ENCODE results near the gene CCDC60. TPM values are rescaled to one million over a fixed set of nuclear protein-coding genes. Genes with fewer than 3 reads are reported as not detected.

The CCDC60 gene
- total RNA-seq, 1 donor from 2014 or later = 3.8 TPM

- Mint-ChIP-seq H3K4me1 (ENCODE audit: low read depth, unreplicated experiment) (peaks cover 25% of the 10 kb centered on the region), H3K4me3 (ENCODE audit: unreplicated experiment) (no peak overlapping the region), H3K27me3 (ENCODE audit: unreplicated experiment) (no peaks in the 10 kb centered on the region), H3K9me3 (ENCODE audit: unreplicated experiment) (no peaks in the 10 kb centered on the region), H3K36me3 (ENCODE audit: unreplicated experiment) (no peaks in the 10 kb centered on the region), H3K27ac (ENCODE audit: unreplicated experiment) (peak overlapping the region; percentile 7)
- no peak for DNase-seq
- no peak for TF ChIP-seq CTCF (IDR thresholded peaks at IDR 0.05; ENCODE audit: partially characterized antibody, unreplicated experiment)
Measured at GRCh38 chr12:119296535-119296934, 38.0 kb upstream of the CCDC60 start.

- TF ChIP-seq CTCF (IDR thresholded peaks at IDR 0.05; ENCODE audit: partially characterized antibody, unreplicated experiment) = no peak
- no peak for DNase-seq
- Mint-ChIP-seq H3K27ac (ENCODE audit: unreplicated experiment) (no peak overlapping the region), H3K4me3 (ENCODE audit: unreplicated experiment) (no peak overlapping the region), H3K4me1 (ENCODE audit: low read depth, unreplicated experiment) (peaks cover 36% of the 10 kb centered on the region), H3K27me3 (ENCODE audit: unreplicated experiment) (peaks cover 8% of the 10 kb centered on the region), H3K36me3 (ENCODE audit: unreplicated experiment) (no peaks in the 10 kb centered on the region), H3K9me3 (ENCODE audit: unreplicated experiment) (peaks cover 14% of the 10 kb centered on the region)
Measured at GRCh38 chr12:119299130-119299529, 35.4 kb upstream of the CCDC60 start.

GRCh38 chr12:119301379-119301778, 33.1 kb upstream of the CCDC60 start:
- TF ChIP-seq CTCF (IDR thresholded peaks at IDR 0.05; ENCODE audit: partially characterized antibody, unreplicated experiment) = no peak
- peaks cover 8% of the 10 kb centered on the region for H3K27me3 Mint-ChIP-seq (ENCODE audit: unreplicated experiment)
- H3K9me3 Mint-ChIP-seq (ENCODE audit: unreplicated experiment) = peaks cover 14% of the 10 kb centered on the region
- H3K36me3 Mint-ChIP-seq (ENCODE audit: unreplicated experiment) = no peaks in the 10 kb centered on the region
- peaks cover 29% of the 10 kb centered on the region for H3K4me1 Mint-ChIP-seq (ENCODE audit: low read depth, unreplicated experiment)
- H3K4me3 Mint-ChIP-seq (ENCODE audit: unreplicated experiment) = no peak overlapping the region
- H3K27ac Mint-ChIP-seq (ENCODE audit: unreplicated experiment) = peak overlapping the region; percentile 94
- DNase-seq = no peak

GRCh38 chr12:119302451-119303080, 32.0 kb upstream of the CCDC60 start:
- Mint-ChIP-seq H3K36me3 (ENCODE audit: unreplicated experiment) (no peaks in the 10 kb centered on the region), H3K4me3 (ENCODE audit: unreplicated experiment) (peak overlapping the region; percentile 8), H3K27ac (ENCODE audit: unreplicated experiment) (peak overlapping the region; percentile 94), H3K4me1 (ENCODE audit: low read depth, unreplicated experiment) (peaks cover 25% of the 10 kb centered on the region), H3K9me3 (ENCODE audit: unreplicated experiment) (peaks cover 15% of the 10 kb centered on the region), H3K27me3 (ENCODE audit: unreplicated experiment) (peaks cover 11% of the 10 kb centered on the region)
- peak; percentile 46 for DNase-seq
- no peak for TF ChIP-seq CTCF (IDR thresholded peaks at IDR 0.05; ENCODE audit: partially characterized antibody, unreplicated experiment)

GRCh38 chr12:119306593-119306992, 27.9 kb upstream of the CCDC60 start:
- Mint-ChIP-seq H3K27ac (ENCODE audit: unreplicated experiment) (no peak overlapping the region), H3K9me3 (ENCODE audit: unreplicated experiment) (peaks cover 26% of the 10 kb centered on the region), H3K27me3 (ENCODE audit: unreplicated experiment) (peaks cover 19% of the 10 kb centered on the region), H3K36me3 (ENCODE audit: unreplicated experiment) (no peaks in the 10 kb centered on the region), H3K4me3 (ENCODE audit: unreplicated experiment) (no peak overlapping the region), H3K4me1 (ENCODE audit: low read depth, unreplicated experiment) (peaks cover 40% of the 10 kb centered on the region)
- TF ChIP-seq CTCF (IDR thresholded peaks at IDR 0.05; ENCODE audit: partially characterized antibody, unreplicated experiment) = no peak
- no peak for DNase-seq

Measured in glutamatergic neuron (in vitro differentiated cells).